ENCODE results near the gene ZCCHC2. TPM values are rescaled to one million over a fixed set of nuclear protein-coding genes. Genes with fewer than 3 reads are reported as not detected.
A peak's percentile ranks its signal among the peaks of the same experiment; 100 is the strongest.

Gene ZCCHC2
- total and polyA plus RNA-seq, 2 of the 4 experiments (the other 2 are of a cell fraction), result 3.2 to 3.6 TPM

DNA sequence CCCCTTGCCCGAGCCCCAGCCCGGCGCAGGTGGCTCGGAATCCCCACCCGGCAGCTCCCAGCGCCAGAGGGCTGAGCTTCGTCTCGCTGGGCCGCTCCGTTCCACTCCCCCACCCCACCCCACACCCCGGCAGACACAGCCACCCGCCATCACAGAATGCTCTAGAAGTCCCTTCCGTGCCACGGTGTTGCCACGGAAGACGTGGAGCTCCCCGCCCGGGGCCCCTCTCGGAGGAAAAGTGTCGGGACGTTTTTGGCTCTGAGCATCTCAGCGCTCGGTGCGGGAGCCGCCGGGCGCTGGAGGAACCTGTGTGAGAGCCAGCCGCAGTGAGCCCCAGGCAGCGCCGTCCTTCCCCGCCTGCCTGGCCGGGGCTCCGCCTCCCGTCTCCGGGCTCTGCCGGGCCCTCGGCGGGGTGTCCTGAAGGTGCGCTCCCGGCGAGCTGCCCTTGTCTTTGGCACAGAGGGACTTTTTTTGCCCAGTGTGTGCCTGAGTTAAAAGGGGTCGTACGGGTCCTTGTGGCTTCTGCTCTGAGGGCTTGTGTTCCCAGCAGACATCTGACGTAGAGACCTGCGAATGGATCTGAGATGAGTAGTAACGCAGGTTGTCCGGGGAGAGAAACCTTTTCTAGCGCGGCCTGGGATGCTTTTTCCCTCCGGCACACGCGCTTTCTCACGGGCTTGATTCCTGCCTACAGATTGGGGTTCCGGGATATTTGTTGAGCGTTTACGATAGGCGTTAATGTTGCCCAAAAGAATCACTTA, 1.8 kb downstream of the ZCCHC2 start:
- Histone ChIP-seq H3K9me1 (ENCODE audit: insufficient read depth, low read length) (peaks cover 7% of the 10 kb centered on the region), H3K9me3 (ENCODE audit: control insufficient read depth, insufficient read depth, low read length) (no peaks in the 10 kb centered on the region), H3K14ac (replicated peaks; ENCODE audit: low read depth, low read length) (peak overlapping the region; percentile 71; the same call in 1 of the 2 replicates), H3K9ac (ENCODE audit: low read depth, low read length) (peak overlapping the region; percentile 42; the same call in 1 of the 2 replicates), H2BK120ac (ENCODE audit: low read depth, low read length) (no peak overlapping the region), H3K18ac (ENCODE audit: low read depth, low read length) (no peak overlapping the region), H3K4me2 (ENCODE audit: low read depth, low read length) (peak overlapping the region; percentile 92), H4K8ac (ENCODE audit: low read depth in 2 of 2, low read length in 2 of 2) (no peak overlapping the region), H2AK5ac (ENCODE audit: low read depth, low read length) (no peak overlapping the region), H2BK20ac (ENCODE audit: low read depth, low read length) (no peak overlapping the region), H3K79me1 (ENCODE audit: low read depth in 1 of 2, low read length in 2 of 2) (peaks cover 10 to 32% of the 10 kb centered on the region in 2 experiments; a peak in 3 of 4 replicates), H4K5ac (ENCODE audit: low read depth, low read length) (no peak overlapping the region), H4K91ac (ENCODE audit: insufficient read depth, low read depth, low read length) (no peak overlapping the region; the same call in 1 of the 2 replicates), H3K36me3 (ENCODE audit: control insufficient read depth, insufficient read depth, low read length) (no peaks in the 10 kb centered on the region), H3K27ac (ENCODE audit: insufficient read depth, low read length) (no peak overlapping the region; the same call in 1 of the 2 replicates), H2AFZ (replicated peaks; ENCODE audit: low read length, poor library complexity) (peak overlapping the region; percentile 92), H4K20me1 (ENCODE audit: insufficient read depth, low read length) (peaks cover 3% of the 10 kb centered on the region; the same call in 1 of the 2 replicates), H3K56ac (ENCODE audit: extremely low read depth, insufficient read depth, low read length) (no peak overlapping the region), H3K4ac (ENCODE audit: low read depth, low read length) (no peak overlapping the region), H2BK5ac (ENCODE audit: low read depth, low read length, poor library complexity, severe bottlenecking) (no peak overlapping the region), H2BK15ac (ENCODE audit: low read depth, low read length) (no peak overlapping the region), H3K27me3 (ENCODE audit: control insufficient read depth, insufficient read depth, low read length) (0 out of 2 replicates have a peak, but pooled peaks cover 2% of the 10 kb centered on the region), H3K23ac (ENCODE audit: low read depth, low read length) (peak overlapping the region; percentile 86), H3K4me3 (ENCODE audit: insufficient read depth, low read depth, low read length) (peak overlapping the region; percentile 68), H2AK9ac (replicated peaks; ENCODE audit: low read depth, low read length, poor library complexity) (peak overlapping the region; percentile 22), H3K4me1 (ENCODE audit: control insufficient read depth, insufficient read depth, low read length) (peaks cover 3% of the 10 kb centered on the region; the same call in 1 of the 2 replicates)
- peak; percentile 45 for DNase-seq
- POLR2A ChIA-PET (ENCODE audit: unreplicated experiment), result no interaction called here
- dilution Hi-C loops (cut with HindIII; ENCODE audit: low sequenced_read_pairs, unreplicated experiment), result no loop called here
- intact Hi-C loops (cut with micrococcal nuclease), result loop anchor here (10.0 kb wide), 6 partner anchors 260 to 910 kb away; partner anchors contain the start of genes PIGN and RELCH
- CTCF ChIA-PET, result no interaction called here
- BruUV-seq (replicated peaks), result no TSS peak
- TF ChIP-seq POLR2A (IDR thresholded peaks at IDR 0.05; ENCODE audit: low read depth, low read length), result no peak
- TF ChIP-seq, protein P1, sequence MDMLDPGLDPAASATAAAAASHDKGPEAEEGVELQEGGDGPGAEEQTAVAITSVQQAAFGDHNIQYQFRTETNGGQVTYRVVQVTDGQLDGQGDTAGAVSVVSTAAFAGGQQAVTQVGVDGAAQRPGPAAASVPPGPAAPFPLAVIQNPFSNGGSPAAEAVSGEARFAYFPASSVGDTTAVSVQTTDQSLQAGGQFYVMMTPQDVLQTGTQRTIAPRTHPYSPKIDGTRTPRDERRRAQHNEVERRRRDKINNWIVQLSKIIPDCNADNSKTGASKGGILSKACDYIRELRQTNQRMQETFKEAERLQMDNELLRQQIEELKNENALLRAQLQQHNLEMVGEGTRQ (IDR thresholded peaks at IDR 0.05; ENCODE audit: low read depth, low read length), result no peak
- no peak for TF ChIP-seq CEBPB (IDR thresholded peaks at IDR 0.05; ENCODE audit: low read depth, low read length)
- TF ChIP-seq CHD1 (IDR thresholded peaks at IDR 0.05; ENCODE audit: low read depth, low read length), result no peak
- no peak for TF ChIP-seq MAZ (IDR thresholded peaks at IDR 0.05; ENCODE audit: borderline replicate concordance, low read depth, low read length)
- no peak for TF ChIP-seq RFX5 (IDR thresholded peaks at IDR 0.05; ENCODE audit: low read depth, low read length)
- TF ChIP-seq RAD21 (IDR thresholded peaks at IDR 0.05; ENCODE audit: low read length), result no peak
- no peak for TF ChIP-seq RCOR1 (IDR thresholded peaks at IDR 0.05; ENCODE audit: insufficient replicate concordance, low read length)
- TF ChIP-seq SMC3 (IDR thresholded peaks at IDR 0.05; ENCODE audit: low read depth, low read length), result no peak
- TF ChIP-seq MXI1 (IDR thresholded peaks at IDR 0.05; ENCODE audit: borderline replicate concordance, low read depth, low read length), result no peak
- TF ChIP-seq, protein P2, sequence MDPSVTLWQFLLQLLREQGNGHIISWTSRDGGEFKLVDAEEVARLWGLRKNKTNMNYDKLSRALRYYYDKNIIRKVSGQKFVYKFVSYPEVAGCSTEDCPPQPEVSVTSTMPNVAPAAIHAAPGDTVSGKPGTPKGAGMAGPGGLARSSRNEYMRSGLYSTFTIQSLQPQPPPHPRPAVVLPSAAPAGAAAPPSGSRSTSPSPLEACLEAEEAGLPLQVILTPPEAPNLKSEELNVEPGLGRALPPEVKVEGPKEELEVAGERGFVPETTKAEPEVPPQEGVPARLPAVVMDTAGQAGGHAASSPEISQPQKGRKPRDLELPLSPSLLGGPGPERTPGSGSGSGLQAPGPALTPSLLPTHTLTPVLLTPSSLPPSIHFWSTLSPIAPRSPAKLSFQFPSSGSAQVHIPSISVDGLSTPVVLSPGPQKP (IDR thresholded peaks at IDR 0.05; ENCODE audit: borderline replicate concordance, low read depth, low read length), result no peak
- in situ Hi-C loops (cut with MboI; ENCODE audit: low sequenced_read_pairs), result no loop called here
- no peak for ATAC-seq (ENCODE audit: low read depth)
- 2% methylated on average over 17 of the region's 57 CpGs; no CpG with 5 or more reads in 1 of the 2 experiments for WGBS, 2 experiments (ENCODE audit: extremely low coverage in 2 of 2, insufficient read length in 1 of 2)

All from IMR-90 (cell line).